GM23338 (cell line): ENCODE measurements around the gene CBY1. TPM values are rescaled to one million over a fixed set of nuclear protein-coding genes. Genes with fewer than 3 reads are reported as not detected.

ENCODE experiments used
- ATAC-seq: fragments of 200-7000 bp; cut with Tn5 transposase; 3 replicates; pipeline ENCODE4 v1.9.1; 2020
- DNase-seq: peaks from one replicate; pipeline ENCODE4 v3.0.0-alpha.2; 2015; ENCODE audit warnings: low spot score
- H2AFZ ChIP-seq: fragments of 200-600 bp; sonication (generic); 2 replicates; pipeline ENCODE4 v1.8.0; 2016; ENCODE audit warnings: antibody characterized with exemption, mild to moderate bottlenecking, moderate library complexity
- H3F3A ChIP-seq: fragments of 200-600 bp; sonication (generic); replicated peaks from 2 replicates; pipeline ENCODE4 v1.8.0; 2017; ENCODE audit warnings: antibody characterized with exemption, mixed run types, low read depth
- H3K27ac ChIP-seq: fragments of 200-600 bp; sonication (generic); 2 replicates; pipeline ENCODE4 v1.6.1; 2016; ENCODE audit warnings: low read depth
- H3K27me3 ChIP-seq: fragments of 200-600 bp; sonication (generic); 2 replicates; pipeline ENCODE4 v1.8.0; 2016; ENCODE audit warnings: mild to moderate bottlenecking, mixed run types, moderate library complexity; ENCODE audit not compliant: insufficient read depth
- H3K36me3 ChIP-seq: fragments of 200-600 bp; sonication (generic); 2 replicates; pipeline ENCODE4 v1.8.0; 2016; ENCODE audit warnings: mild to moderate bottlenecking; ENCODE audit not compliant: insufficient read depth
- H3K4me1 ChIP-seq: fragments of 200-600 bp; sonication (generic); 2 replicates; pipeline ENCODE4 v1.8.0; 2016; ENCODE audit warnings: mild to moderate bottlenecking, moderate library complexity; ENCODE audit not compliant: insufficient read depth
- H3K4me2 ChIP-seq: fragments of 200-600 bp; sonication (generic); 2 replicates; pipeline ENCODE4 v1.7.1; 2017; ENCODE audit warnings: mixed run types
- H3K4me3 ChIP-seq: fragments of 200-600 bp; sonication (generic); 2 replicates; pipeline ENCODE4 v1.6.1; 2016; ENCODE audit warnings: mixed run types
- H3K79me2 ChIP-seq: fragments of 200-600 bp; sonication (generic); replicated peaks from 2 replicates; pipeline ENCODE4 v1.8.0; 2017; ENCODE audit warnings: mild to moderate bottlenecking; ENCODE audit not compliant: insufficient read depth
- H3K9me2 ChIP-seq: fragments of 200-600 bp; sonication (generic); 2 replicates; pipeline ENCODE4 v1.8.0; 2017; ENCODE audit not compliant: insufficient read depth
- H4K20me1 ChIP-seq: fragments of 200-600 bp; sonication (generic); replicated peaks from 2 replicates; pipeline ENCODE4 v1.8.0; 2017; ENCODE audit warnings: mild to moderate bottlenecking; ENCODE audit not compliant: insufficient read depth
- H3K27ac Mint-ChIP-seq: 2 replicates; pipeline ENCODE4 v1.8.0; 2020; ENCODE audit warnings: inconsistent platforms, mild to moderate bottlenecking, moderate library complexity, mixed read lengths
- H3K27me3 Mint-ChIP-seq: 3 replicates; pipeline ENCODE4 v1.8.0; 2022; ENCODE audit warnings: low read depth, mild to moderate bottlenecking, moderate library complexity, mixed read lengths, inconsistent platforms; ENCODE audit not compliant: insufficient read depth, poor library complexity
- H3K36me3 Mint-ChIP-seq: 3 replicates; pipeline ENCODE4 v1.8.0; 2021; ENCODE audit warnings: low read depth, mild to moderate bottlenecking, inconsistent platforms, moderate library complexity, mixed read lengths
- H3K4me1 Mint-ChIP-seq: 3 replicates; pipeline ENCODE4 v1.8.0; 2020; ENCODE audit warnings: mild to moderate bottlenecking, inconsistent platforms, mixed read lengths
- H3K4me3 Mint-ChIP-seq: 3 replicates; pipeline ENCODE4 v1.8.0; 2021; ENCODE audit warnings: moderate library complexity, mild to moderate bottlenecking, inconsistent platforms, mixed read lengths
- H3K9me3 Mint-ChIP-seq: 3 replicates; pipeline ENCODE4 v1.8.0; 2020; ENCODE audit warnings: moderate library complexity, mild to moderate bottlenecking, inconsistent platforms, mixed read lengths
- CREB1 ChIP-seq: fragments of 250-450 bp; sonication (Bioruptor Pico); IDR thresholded peaks from 2 replicates; pipeline ENCODE4 v1.5.0; 2020; ENCODE audit warnings: low read depth, mild to moderate bottlenecking, moderate library complexity
- CTCF ChIP-seq, 2 experiments: fragments of 200-600 bp in 1 of 2; sonication (generic) in 1 of 2; conservative IDR thresholded peaks; 2 replicates each; pipeline versions ENCODE4 v1.5.1 to v1.6.1; 2016 to 2017; ENCODE audit warnings: antibody characterized with exemption in 2 of 2, low read depth in 2 of 2, mild to moderate bottlenecking in 2 of 2, moderate library complexity in 1 of 2
- ETS1 ChIP-seq: IDR thresholded peaks from 2 replicates; pipeline ENCODE4 v1.6.1; 2016; ENCODE audit warnings: antibody characterized with exemption
- EZH2 ChIP-seq: fragments of 200-600 bp; sonication (generic); IDR thresholded peaks from one replicate; pipeline ENCODE4 v1.8.0; 2017; ENCODE audit warnings: antibody characterized with exemption, mild to moderate bottlenecking, low read depth; ENCODE audit not compliant: unreplicated experiment
- EZH2phosphoT487 ChIP-seq: fragments of 200-600 bp; sonication (generic); IDR thresholded peaks from one replicate; pipeline ENCODE4 v1.8.1; 2018; ENCODE audit warnings: antibody characterized with exemption; ENCODE audit not compliant: unreplicated experiment
- JUNB ChIP-seq: IDR thresholded peaks from one replicate; pipeline ENCODE4 v1.6.1; 2016; ENCODE audit warnings: antibody characterized with exemption; ENCODE audit not compliant: unreplicated experiment
- POLR2AphosphoS5 ChIP-seq: IDR thresholded peaks from 2 replicates; pipeline ENCODE4 v1.6.1; 2016; ENCODE audit warnings: antibody characterized with exemption, low read depth
- STAT1 ChIP-seq: IDR thresholded peaks from one replicate; pipeline ENCODE4 v1.6.1; 2016; ENCODE audit warnings: antibody characterized with exemption; ENCODE audit not compliant: unreplicated experiment
- ZNF114 ChIP-seq: fragments of 250-450 bp; sonication (Bioruptor Pico); IDR thresholded peaks from 2 replicates; pipeline ENCODE4 v1.5.0; 2020; ENCODE audit warnings: mild to moderate bottlenecking, moderate library complexity
- ZNF331 ChIP-seq: fragments of 250-450 bp; sonication (Bioruptor Pico); IDR thresholded peaks from 2 replicates; pipeline ENCODE4 v1.5.0; 2020; ENCODE audit warnings: low read depth, mild to moderate bottlenecking, moderate library complexity
- ZNF462 ChIP-seq: fragments of 250-450 bp; sonication (Bioruptor Pico); IDR thresholded peaks from 2 replicates; pipeline ENCODE4 v1.5.0; 2020; ENCODE audit warnings: mild to moderate bottlenecking, moderate library complexity
- polyA plus RNA-seq: library from polyadenylated mRNA; unstranded; fragments of >200 nt; fragmentation: Nextera tagmentation; extraction: Ambion mirVana; gene quantifications from 2 replicates; pipeline ENCODE4 v1.2.1, GENCODE V29; 2016
- total RNA-seq: library from RNA; depleted of rRNA; stranded (reverse); fragments of >200 nt; shearing (Covaris generic); gene quantifications from 2 replicates; pipeline ENCODE4 v1.2.3, GENCODE V29; 2014

CBY1 gene
- total and polyA plus RNA-seq, 2 experiments from 2014 or later = 12.8 to 36.4 TPM

GRCh38 chr22:38638728-38639127 is 17.7 kb upstream of the CBY1 start:
- no peak overlapping the region for H3K27ac Mint-ChIP-seq
- Histone ChIP-seq H3K36me3 (no peaks in the 10 kb centered on the region; the same call in 1 of the 2 replicates), H3K9me2 (no peaks in the 10 kb centered on the region), H3F3A (no peaks in the 10 kb centered on the region), H3K79me2 (no peaks in the 10 kb centered on the region), H3K4me3 (no peak overlapping the region), H3K27me3 (no peaks in the 10 kb centered on the region), H2AFZ (no peak overlapping the region), H3K27ac (no peak overlapping the region), H3K4me2 (no peak overlapping the region), H3K4me1 (no peaks in the 10 kb centered on the region), H4K20me1 (peaks cover 3% of the 10 kb centered on the region; the same call in 1 of the 2 replicates)
- no peaks in the 10 kb centered on the region for H3K4me1 Mint-ChIP-seq
- H3K27me3 Mint-ChIP-seq = peaks cover 9% of the 10 kb centered on the region
- H3K36me3 Mint-ChIP-seq = peaks cover 9% of the 10 kb centered on the region
- no peaks in the 10 kb centered on the region for H3K9me3 Mint-ChIP-seq
- H3K4me3 Mint-ChIP-seq = no peak overlapping the region
- no peak for DNase-seq
- no peak for ATAC-seq
- TF ChIP-seq STAT1 = no peak
- no peak for TF ChIP-seq POLR2AphosphoS5
- no peak for TF ChIP-seq ZNF462 (CRISPR knock-in tag)
- TF ChIP-seq ZNF331 = no peak
- no peak for TF ChIP-seq ZNF114 (CRISPR knock-in tag)
- TF ChIP-seq EZH2 = no peak
- no peak for TF ChIP-seq ETS1
- no peak for TF ChIP-seq JUNB
- TF ChIP-seq CREB1 (CRISPR knock-in tag) = no peak
- no peak for TF ChIP-seq EZH2phosphoT487
- no peak for TF ChIP-seq CTCF (conservative IDR thresholded peaks at IDR 0.05; ENCODE audit: low read depth in 2 of 2)
